Ascending aorta (tissue), 2 donors: Measurements from ENCODE around the gene RGSL1. TPM values are rescaled to one million over a fixed set of nuclear protein-coding genes. Genes with fewer than 3 reads are reported as not detected.

Experiments
- DNase-seq, 2 donors: peaks; one replicate each; pipeline ENCODE4 v3.0.0-alpha.2; 2019; ENCODE audit warnings: low spot score in 2 of 2
- H3K27ac ChIP-seq, 2 donors: fragments of 200-600 bp; sonication (generic); one replicate each; pipeline ENCODE4 v1.5.1; 2016 to 2017; ENCODE audit warnings: mild to moderate bottlenecking in 1 of 2
- H3K27me3 ChIP-seq: fragments of 200-600 bp; sonication (generic); one replicate; pipeline ENCODE4 v1.5.1; 2017
- H3K36me3 ChIP-seq, 2 donors: fragments of 200-600 bp; sonication (generic); one replicate each; pipeline ENCODE4 v1.5.1; 2016
- H3K4me1 ChIP-seq, 2 donors: fragments of 200-600 bp; sonication (generic); one replicate each; pipeline ENCODE4 v1.5.1; 2016 to 2017; ENCODE audit warnings: mild to moderate bottlenecking in 1 of 2
- H3K4me3 ChIP-seq, 2 donors: fragments of 200-600 bp; sonication (generic); one replicate each; pipeline ENCODE4 v1.5.1; 2016 to 2017; ENCODE audit warnings: mild to moderate bottlenecking in 1 of 2
- H3K9me3 ChIP-seq, 2 donors: fragments of 200-600 bp; sonication (generic); one replicate each; pipeline ENCODE4 v1.5.1; 2016
- CTCF ChIP-seq, 3 experiments: fragments of 200-600 bp in 2 of 3; fragments of 450-650 bp in 1 of 3; sonication (generic) in 2 of 3; IDR thresholded peaks; one replicate each; pipeline ENCODE4 v1.5.1; 2016 to 2019; ENCODE audit warnings: antibody characterized with exemption in 3 of 3, mild to moderate bottlenecking in 1 of 3, moderate library complexity in 1 of 3
- intact Hi-C: fragments of 100-400 bp; cut with DNase I; formaldehyde crosslinking; loops from one replicate; pipeline ENCODE4 v1.15.1; 2023
- total RNA-seq: library from RNA; depleted of rRNA; stranded (reverse); fragments of >200 nt; gene quantifications from one replicate; pipeline ENCODE4 v1.1.0, GENCODE V29; 2016

The RGSL1 gene
- total RNA-seq, 1 donor from 2014 or later, result not detected

DNA sequence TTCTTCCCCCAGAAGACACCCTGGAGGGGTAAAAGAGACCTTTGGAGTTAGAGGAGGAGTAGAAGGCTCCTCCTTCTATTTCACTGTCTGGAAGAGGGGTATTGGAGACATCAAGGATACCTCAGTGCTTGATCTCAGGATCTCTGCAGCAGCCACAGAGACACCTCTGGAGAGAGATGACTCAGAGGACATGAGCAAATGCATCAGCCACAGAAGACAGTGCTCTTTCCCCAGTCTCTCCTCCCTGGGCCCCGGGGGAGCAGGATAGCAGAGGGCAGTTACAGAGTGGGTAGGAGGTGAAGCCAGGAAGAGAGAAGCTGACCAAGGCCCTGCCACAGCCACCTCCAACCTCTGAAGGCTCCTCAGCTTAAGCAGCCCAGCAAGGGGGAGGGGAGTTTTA is 34.2 kb upstream of the RGSL1 start:
- Histone ChIP-seq H3K36me3 (no peaks in the 10 kb centered on the region), H3K27me3 (no peaks in the 10 kb centered on the region), H3K27ac (no peak overlapping the region), H3K9me3 (no peaks in the 10 kb centered on the region), H3K4me1 (no peaks in the 10 kb centered on the region), H3K4me3 (no peak overlapping the region)
- intact Hi-C loops, result no loop called here
- TF ChIP-seq CTCF (IDR thresholded peaks at IDR 0.05), result no peak
- no peak for DNase-seq

GRCh38 chr1:182426442-182427430 is 23.2 kb upstream of the RGSL1 start:
- Histone ChIP-seq H3K4me3 (no peak overlapping the region), H3K9me3 (no peaks in the 10 kb centered on the region), H3K27me3 (no peaks in the 10 kb centered on the region), H3K36me3 (no peaks in the 10 kb centered on the region), H3K27ac (no peak overlapping the region), H3K4me1 (no peaks in the 10 kb centered on the region)
- TF ChIP-seq CTCF (IDR thresholded peaks at IDR 0.05), result no peak
- no peak for DNase-seq
- intact Hi-C loops, result no loop called here

GRCh38 chr1:182428043-182428442 is 21.9 kb upstream of the RGSL1 start:
- intact Hi-C loops, result no loop called here
- H3K36me3 ChIP-seq, result no peaks in the 10 kb centered on the region

DNA sequence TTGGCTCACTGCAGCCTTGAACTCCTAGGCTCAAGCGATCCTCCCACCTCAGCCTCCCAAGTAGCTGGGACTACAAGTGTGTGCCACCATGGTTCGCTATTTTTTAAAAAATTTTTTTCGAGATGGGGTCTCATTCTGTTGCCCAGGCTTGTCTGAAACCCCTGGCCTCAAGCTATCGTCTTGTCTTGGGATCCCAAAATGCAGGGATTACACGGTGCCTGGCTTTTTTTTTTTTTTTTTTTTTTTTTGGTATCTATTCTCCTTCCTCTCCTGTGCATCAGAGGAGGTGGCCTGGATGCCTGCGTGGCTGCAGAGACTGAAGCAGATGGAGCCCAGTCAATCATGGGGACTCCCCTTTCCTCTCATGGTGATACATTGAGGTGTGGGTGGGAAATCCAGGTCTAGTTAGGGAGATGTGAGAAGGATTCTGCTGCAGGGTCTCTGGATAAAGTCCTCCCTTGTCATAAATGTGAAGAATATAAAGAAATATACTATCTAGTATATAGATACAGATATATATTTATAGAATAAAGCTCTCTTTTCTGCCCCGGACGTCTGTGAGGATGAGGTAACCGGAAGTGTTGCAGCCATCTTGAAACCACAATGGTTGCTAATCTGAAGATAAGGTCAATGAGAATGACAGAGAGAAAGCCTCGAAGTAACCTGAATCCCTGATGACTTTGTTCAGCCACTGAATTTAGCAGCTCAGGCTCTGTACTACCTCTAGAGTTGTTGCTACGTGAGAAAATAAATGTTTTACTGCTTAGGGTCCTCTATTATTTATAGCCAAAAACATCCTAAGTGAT is 19.5 kb upstream of the RGSL1 start:
- H3K27me3 ChIP-seq, result no peaks in the 10 kb centered on the region
- H3K9me3 ChIP-seq, result no peaks in the 10 kb centered on the region
- TF ChIP-seq CTCF (IDR thresholded peaks at IDR 0.05), result no peak
- no peaks in the 10 kb centered on the region for H3K36me3 ChIP-seq
- intact Hi-C loops, result no loop called here
- no peak overlapping the region for H3K27ac ChIP-seq
- no peaks in the 10 kb centered on the region for H3K4me1 ChIP-seq
- DNase-seq, result no peak
- H3K4me3 ChIP-seq, result no peak overlapping the region

More at GRCh38 chr1:182428043-182428442, 21.9 kb upstream of the RGSL1 start:
- H3K4me1 ChIP-seq, result no peaks in the 10 kb centered on the region
- no peaks in the 10 kb centered on the region for H3K9me3 ChIP-seq
- no peak for DNase-seq
- TF ChIP-seq CTCF (IDR thresholded peaks at IDR 0.05), result no peak
- H3K27ac ChIP-seq, result no peak overlapping the region
- H3K27me3 ChIP-seq, result no peaks in the 10 kb centered on the region
- H3K4me3 ChIP-seq, result no peak overlapping the region

DNA sequence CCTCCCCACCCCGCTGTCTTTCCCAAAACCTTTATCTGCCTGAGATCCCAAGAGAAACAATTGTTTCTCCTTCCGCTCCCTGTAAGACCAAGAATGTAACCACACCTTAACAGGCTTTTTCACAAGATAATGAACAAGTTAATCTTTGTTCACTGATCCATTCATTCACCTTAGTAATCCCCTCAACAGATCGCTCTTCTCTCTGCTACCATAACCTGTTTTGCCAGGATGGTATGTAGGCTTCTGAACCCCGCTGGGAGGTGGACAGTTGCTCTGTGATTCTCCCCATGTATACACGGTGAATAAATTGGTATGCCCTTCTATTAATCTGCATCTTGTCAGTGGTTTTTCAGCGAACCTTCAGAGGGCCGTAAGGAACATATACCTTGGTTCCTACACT is 18.7 kb upstream of the RGSL1 start:
- TF ChIP-seq CTCF (IDR thresholded peaks at IDR 0.05), result no peak
- intact Hi-C loops, result no loop called here
- DNase-seq, result no peak

More for the DNA sequence above, 18.7 kb upstream of the RGSL1 start:
- Histone ChIP-seq H3K9me3 (no peaks in the 10 kb centered on the region), H3K27me3 (no peaks in the 10 kb centered on the region), H3K36me3 (no peaks in the 10 kb centered on the region), H3K4me3 (no peak overlapping the region), H3K27ac (no peak overlapping the region), H3K4me1 (no peaks in the 10 kb centered on the region)
